GM23338 (cell line): ENCODE data around the gene EHD3. TPM values are rescaled to one million over a fixed set of nuclear protein-coding genes. Genes with fewer than 3 reads are reported as not detected.

Source experiments
- ATAC-seq: fragments of 200-7000 bp; cut with Tn5 transposase; 3 replicates; pipeline ENCODE4 v1.9.1; 2020
- DNase-seq: peaks from one replicate; pipeline ENCODE4 v3.0.0-alpha.2; 2015; ENCODE audit warnings: low spot score
- H2AFZ ChIP-seq: fragments of 200-600 bp; sonication (generic); 2 replicates; pipeline ENCODE4 v1.8.0; 2016; ENCODE audit warnings: antibody characterized with exemption, mild to moderate bottlenecking, moderate library complexity
- H3F3A ChIP-seq: fragments of 200-600 bp; sonication (generic); replicated peaks from 2 replicates; pipeline ENCODE4 v1.8.0; 2017; ENCODE audit warnings: antibody characterized with exemption, mixed run types, low read depth
- H3K27ac ChIP-seq: fragments of 200-600 bp; sonication (generic); 2 replicates; pipeline ENCODE4 v1.6.1; 2016; ENCODE audit warnings: low read depth
- H3K27me3 ChIP-seq: fragments of 200-600 bp; sonication (generic); 2 replicates; pipeline ENCODE4 v1.8.0; 2016; ENCODE audit warnings: mild to moderate bottlenecking, mixed run types, moderate library complexity; ENCODE audit not compliant: insufficient read depth
- H3K36me3 ChIP-seq: fragments of 200-600 bp; sonication (generic); 2 replicates; pipeline ENCODE4 v1.8.0; 2016; ENCODE audit warnings: mild to moderate bottlenecking; ENCODE audit not compliant: insufficient read depth
- H3K4me1 ChIP-seq: fragments of 200-600 bp; sonication (generic); 2 replicates; pipeline ENCODE4 v1.8.0; 2016; ENCODE audit warnings: mild to moderate bottlenecking, moderate library complexity; ENCODE audit not compliant: insufficient read depth
- H3K4me2 ChIP-seq: fragments of 200-600 bp; sonication (generic); 2 replicates; pipeline ENCODE4 v1.7.1; 2017; ENCODE audit warnings: mixed run types
- H3K4me3 ChIP-seq: fragments of 200-600 bp; sonication (generic); 2 replicates; pipeline ENCODE4 v1.6.1; 2016; ENCODE audit warnings: mixed run types
- H3K79me2 ChIP-seq: fragments of 200-600 bp; sonication (generic); replicated peaks from 2 replicates; pipeline ENCODE4 v1.8.0; 2017; ENCODE audit warnings: mild to moderate bottlenecking; ENCODE audit not compliant: insufficient read depth
- H3K9me2 ChIP-seq: fragments of 200-600 bp; sonication (generic); 2 replicates; pipeline ENCODE4 v1.8.0; 2017; ENCODE audit not compliant: insufficient read depth
- H4K20me1 ChIP-seq: fragments of 200-600 bp; sonication (generic); replicated peaks from 2 replicates; pipeline ENCODE4 v1.8.0; 2017; ENCODE audit warnings: mild to moderate bottlenecking; ENCODE audit not compliant: insufficient read depth
- H3K27ac Mint-ChIP-seq: 2 replicates; pipeline ENCODE4 v1.8.0; 2020; ENCODE audit warnings: inconsistent platforms, mild to moderate bottlenecking, moderate library complexity, mixed read lengths
- H3K27me3 Mint-ChIP-seq: 3 replicates; pipeline ENCODE4 v1.8.0; 2022; ENCODE audit warnings: low read depth, mild to moderate bottlenecking, moderate library complexity, mixed read lengths, inconsistent platforms; ENCODE audit not compliant: insufficient read depth, poor library complexity
- H3K36me3 Mint-ChIP-seq: 3 replicates; pipeline ENCODE4 v1.8.0; 2021; ENCODE audit warnings: low read depth, mild to moderate bottlenecking, inconsistent platforms, moderate library complexity, mixed read lengths
- H3K4me1 Mint-ChIP-seq: 3 replicates; pipeline ENCODE4 v1.8.0; 2020; ENCODE audit warnings: mild to moderate bottlenecking, inconsistent platforms, mixed read lengths
- H3K4me3 Mint-ChIP-seq: 3 replicates; pipeline ENCODE4 v1.8.0; 2021; ENCODE audit warnings: moderate library complexity, mild to moderate bottlenecking, inconsistent platforms, mixed read lengths
- H3K9me3 Mint-ChIP-seq: 3 replicates; pipeline ENCODE4 v1.8.0; 2020; ENCODE audit warnings: moderate library complexity, mild to moderate bottlenecking, inconsistent platforms, mixed read lengths
- CTCF ChIP-seq, 2 experiments: fragments of 200-600 bp in 1 of 2; sonication (generic) in 1 of 2; conservative IDR thresholded peaks; 2 replicates each; pipeline versions ENCODE4 v1.5.1 to v1.6.1; 2016 to 2017; ENCODE audit warnings: antibody characterized with exemption in 2 of 2, low read depth in 2 of 2, mild to moderate bottlenecking in 2 of 2, moderate library complexity in 1 of 2
- POLR2AphosphoS5 ChIP-seq: IDR thresholded peaks from 2 replicates; pipeline ENCODE4 v1.6.1; 2016; ENCODE audit warnings: antibody characterized with exemption, low read depth
- REST ChIP-seq: IDR thresholded peaks from one replicate; pipeline ENCODE4 v1.6.1; 2018; ENCODE audit warnings: antibody characterized with exemption; ENCODE audit not compliant: unreplicated experiment
- ZNF331 ChIP-seq: fragments of 250-450 bp; sonication (Bioruptor Pico); IDR thresholded peaks from 2 replicates; pipeline ENCODE4 v1.5.0; 2020; ENCODE audit warnings: low read depth, mild to moderate bottlenecking, moderate library complexity
- polyA plus RNA-seq: library from polyadenylated mRNA; unstranded; fragments of >200 nt; fragmentation: Nextera tagmentation; extraction: Ambion mirVana; gene quantifications from 2 replicates; pipeline ENCODE4 v1.2.1, GENCODE V29; 2016
- total RNA-seq: library from RNA; depleted of rRNA; stranded (reverse); fragments of >200 nt; shearing (Covaris generic); gene quantifications from 2 replicates; pipeline ENCODE4 v1.2.3, GENCODE V29; 2014
- TF ChIP-seq, protein P1 (sequence below): fragments of 250-450 bp; sonication (Bioruptor Pico); IDR thresholded peaks from 2 replicates; pipeline ENCODE4 v1.5.0; 2020; ENCODE audit warnings: mild to moderate bottlenecking, moderate library complexity

The EHD3 gene
- total and polyA plus RNA-seq, 2 experiments from 2014 or later, result 3.3 to 12.6 TPM

- Histone ChIP-seq H3K36me3 (no peaks in the 10 kb centered on the region), H2AFZ (no peak overlapping the region), H4K20me1 (no peaks in the 10 kb centered on the region; the same call in 1 of the 2 replicates), H3K27ac (no peak overlapping the region), H3K27me3 (no peaks in the 10 kb centered on the region), H3K4me1 (no peaks in the 10 kb centered on the region), H3K4me3 (no peak overlapping the region), H3K9me2 (no peaks in the 10 kb centered on the region), H3F3A (no peaks in the 10 kb centered on the region), H3K79me2 (peaks cover 5% of the 10 kb centered on the region; the same call in 1 of the 2 replicates), H3K4me2 (no peak overlapping the region)
- Mint-ChIP-seq H3K27me3 (no peaks in the 10 kb centered on the region), H3K9me3 (no peaks in the 10 kb centered on the region), H3K27ac (no peak overlapping the region), H3K36me3 (no peaks in the 10 kb centered on the region; the same call in 2 of the 3 replicates), H3K4me3 (no peak overlapping the region), H3K4me1 (peaks cover 12% of the 10 kb centered on the region)
- ATAC-seq (no peak), DNase-seq (no peak)
- TF ChIP-seq REST (no peak), ZNF331 (CRISPR knock-in tag) (no peak), CTCF (conservative IDR thresholded peaks at IDR 0.05; ENCODE audit: low read depth in 2 of 2) (no peak), POLR2AphosphoS5 (no peak)
- TF ChIP-seq, protein P1, sequence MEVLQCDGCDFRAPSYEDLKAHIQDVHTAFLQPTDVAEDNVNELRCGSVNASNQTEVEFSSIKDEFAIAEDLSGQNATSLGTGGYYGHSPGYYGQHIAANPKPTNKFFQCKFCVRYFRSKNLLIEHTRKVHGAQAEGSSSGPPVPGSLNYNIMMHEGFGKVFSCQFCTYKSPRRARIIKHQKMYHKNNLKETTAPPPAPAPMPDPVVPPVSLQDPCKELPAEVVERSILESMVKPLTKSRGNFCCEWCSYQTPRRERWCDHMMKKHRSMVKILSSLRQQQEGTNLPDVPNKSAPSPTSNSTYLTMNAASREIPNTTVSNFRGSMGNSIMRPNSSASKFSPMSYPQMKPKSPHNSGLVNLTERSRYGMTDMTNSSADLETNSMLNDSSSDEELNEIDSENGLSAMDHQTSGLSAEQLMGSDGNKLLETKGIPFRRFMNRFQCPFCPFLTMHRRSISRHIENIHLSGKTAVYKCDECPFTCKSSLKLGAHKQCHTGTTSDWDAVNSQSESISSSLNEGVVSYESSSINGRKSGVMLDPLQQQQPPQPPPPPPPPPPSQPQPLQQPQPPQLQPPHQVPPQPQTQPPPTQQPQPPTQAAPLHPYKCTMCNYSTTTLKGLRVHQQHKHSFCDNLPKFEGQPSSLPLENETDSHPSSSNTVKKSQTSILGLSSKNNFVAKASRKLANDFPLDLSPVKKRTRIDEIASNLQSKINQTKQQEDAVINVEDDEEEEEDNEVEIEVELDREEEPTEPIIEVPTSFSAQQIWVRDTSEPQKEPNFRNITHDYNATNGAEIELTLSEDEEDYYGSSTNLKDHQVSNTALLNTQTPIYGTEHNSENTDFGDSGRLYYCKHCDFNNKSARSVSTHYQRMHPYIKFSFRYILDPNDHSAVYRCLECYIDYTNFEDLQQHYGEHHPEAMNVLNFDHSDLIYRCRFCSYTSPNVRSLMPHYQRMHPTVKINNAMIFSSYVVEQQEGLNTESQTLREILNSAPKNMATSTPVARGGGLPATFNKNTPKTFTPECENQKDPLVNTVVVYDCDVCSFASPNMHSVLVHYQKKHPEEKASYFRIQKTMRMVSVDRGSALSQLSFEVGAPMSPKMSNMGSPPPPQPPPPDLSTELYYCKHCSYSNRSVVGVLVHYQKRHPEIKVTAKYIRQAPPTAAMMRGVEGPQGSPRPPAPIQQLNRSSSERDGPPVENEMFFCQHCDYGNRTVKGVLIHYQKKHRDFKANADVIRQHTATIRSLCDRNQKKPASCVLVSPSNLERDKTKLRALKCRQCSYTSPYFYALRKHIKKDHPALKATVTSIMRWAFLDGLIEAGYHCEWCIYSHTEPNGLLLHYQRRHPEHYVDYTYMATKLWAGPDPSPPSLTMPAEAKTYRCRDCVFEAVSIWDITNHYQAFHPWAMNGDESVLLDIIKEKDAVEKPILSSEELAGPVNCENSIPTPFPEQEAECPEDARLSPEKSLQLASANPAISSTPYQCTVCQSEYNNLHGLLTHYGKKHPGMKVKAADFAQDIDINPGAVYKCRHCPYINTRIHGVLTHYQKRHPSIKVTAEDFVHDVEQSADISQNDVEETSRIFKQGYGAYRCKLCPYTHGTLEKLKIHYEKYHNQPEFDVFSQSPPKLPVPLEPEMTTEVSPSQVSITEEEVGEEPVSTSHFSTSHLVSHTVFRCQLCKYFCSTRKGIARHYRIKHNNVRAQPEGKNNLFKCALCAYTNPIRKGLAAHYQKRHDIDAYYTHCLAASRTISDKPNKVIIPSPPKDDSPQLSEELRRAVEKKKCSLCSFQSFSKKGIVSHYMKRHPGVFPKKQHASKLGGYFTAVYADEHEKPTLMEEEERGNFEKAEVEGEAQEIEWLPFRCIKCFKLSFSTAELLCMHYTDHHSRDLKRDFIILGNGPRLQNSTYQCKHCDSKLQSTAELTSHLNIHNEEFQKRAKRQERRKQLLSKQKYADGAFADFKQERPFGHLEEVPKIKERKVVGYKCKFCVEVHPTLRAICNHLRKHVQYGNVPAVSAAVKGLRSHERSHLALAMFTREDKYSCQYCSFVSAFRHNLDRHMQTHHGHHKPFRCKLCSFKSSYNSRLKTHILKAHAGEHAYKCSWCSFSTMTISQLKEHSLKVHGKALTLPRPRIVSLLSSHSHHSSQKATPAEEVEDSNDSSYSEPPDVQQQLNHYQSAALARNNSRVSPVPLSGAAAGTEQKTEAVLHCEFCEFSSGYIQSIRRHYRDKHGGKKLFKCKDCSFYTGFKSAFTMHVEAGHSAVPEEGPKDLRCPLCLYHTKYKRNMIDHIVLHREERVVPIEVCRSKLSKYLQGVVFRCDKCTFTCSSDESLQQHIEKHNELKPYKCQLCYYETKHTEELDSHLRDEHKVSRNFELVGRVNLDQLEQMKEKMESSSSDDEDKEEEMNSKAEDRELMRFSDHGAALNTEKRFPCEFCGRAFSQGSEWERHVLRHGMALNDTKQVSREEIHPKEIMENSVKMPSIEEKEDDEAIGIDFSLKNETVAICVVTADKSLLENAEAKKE (CRISPR knock-in tag), result no peak
Observed at GRCh38 chr2:31240381-31241365, 6.7 kb downstream of the EHD3 start.
